Skeletal muscle tissue (tissue), 4 donors: ENCODE measurements around the gene CYP11A1. TPM values are rescaled to one million over a fixed set of nuclear protein-coding genes. Genes with fewer than 3 reads are reported as not detected.

Experiments
- H3K27ac ChIP-seq: one replicate; pipeline ENCODE4 v1.7.0; 2013; ENCODE audit warnings: mild to moderate bottlenecking, low read depth, low read length, inconsistent platforms
- H3K27me3 ChIP-seq, 3 donors: one replicate each; pipeline ENCODE4 v1.7.0; 2013; ENCODE audit warnings: low read length in 3 of 3; ENCODE audit not compliant: control insufficient read depth in 3 of 3, insufficient read depth in 3 of 3
- H3K36me3 ChIP-seq, 3 donors: one replicate each; pipeline ENCODE4 v1.7.0; 2013; ENCODE audit warnings: low read length in 3 of 3; ENCODE audit not compliant: control insufficient read depth in 3 of 3, insufficient read depth in 3 of 3
- H3K4me1 ChIP-seq, 3 donors: one replicate each; pipeline ENCODE4 v1.7.0; 2013; ENCODE audit warnings: low read length in 3 of 3, mild to moderate bottlenecking in 3 of 3; ENCODE audit not compliant: control insufficient read depth in 3 of 3, insufficient read depth in 3 of 3
- H3K4me3 ChIP-seq, 3 donors: one replicate each; pipeline ENCODE4 v1.7.0; 2013; ENCODE audit warnings: low read length in 3 of 3
- H3K9ac ChIP-seq, 3 donors: one replicate each; pipeline ENCODE4 v1.7.0; 2013; ENCODE audit warnings: low read length in 3 of 3, mild to moderate bottlenecking in 3 of 3, moderate library complexity in 2 of 3, low read depth in 1 of 3
- H3K9me3 ChIP-seq, 3 donors: one replicate each; pipeline ENCODE4 v1.7.0; 2013; ENCODE audit warnings: low read length in 3 of 3; ENCODE audit not compliant: control insufficient read depth in 3 of 3
- total RNA-seq: library from RNA; depleted of rRNA; stranded (reverse); fragments of >200 nt; gene quantifications from one replicate; pipeline ENCODE4 v1.2.3, GENCODE V29; 2014
- donor health status: Osteomylitis.

Gene CYP11A1
- 0.52 TPM for total RNA-seq

DNA sequence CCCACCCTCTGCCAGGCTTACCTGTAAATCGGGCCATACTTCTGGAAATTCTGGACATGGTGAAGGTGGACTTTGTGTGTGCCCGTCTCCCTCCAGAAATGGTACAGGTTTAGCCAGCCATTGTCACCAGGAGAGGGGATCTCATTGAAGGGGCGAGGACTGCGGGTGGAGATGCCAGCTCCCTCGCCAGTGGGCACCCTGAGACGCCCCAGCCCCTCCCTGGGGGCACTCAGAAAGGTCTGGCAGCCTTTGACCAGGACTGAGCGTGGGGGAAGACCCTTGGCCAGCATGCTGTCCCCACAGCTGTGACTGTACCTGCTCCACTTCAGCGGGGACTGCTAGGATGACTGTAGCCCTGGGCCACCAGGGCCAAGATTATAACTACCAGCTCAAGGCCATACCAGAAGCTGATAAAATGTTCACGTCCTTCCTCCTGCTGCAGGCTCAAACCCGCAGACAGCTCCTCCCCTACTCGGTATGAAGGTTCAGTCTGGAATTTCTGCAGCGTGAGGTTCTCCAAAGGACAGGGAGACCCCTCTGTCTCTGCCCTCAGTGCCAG is at the start of gene CYP11A1:
CYP11A1 (minus strand) TSS at position 351 of the 559 bp plus-strand sequence; CDS start at position 290, 61 bp downstream.
- peaks cover 0 to 3% (median 3%) of the 10 kb centered on the region in 3 donors for H3K27me3 ChIP-seq
- no peak within 1 kb of the TSS for H3K4me3 ChIP-seq
- H3K4me1 ChIP-seq = peaks cover 6% of the 10 kb centered on the region in 3 donors
- no peaks in the 10 kb centered on the region for H3K9me3 ChIP-seq
- H3K9ac ChIP-seq = no peak within 1 kb of the TSS
- no peaks in the 10 kb centered on the region for H3K36me3 ChIP-seq
- H3K27ac ChIP-seq = no peak within 1 kb of the TSS

GRCh38 chr15:74417225-74417624 is 49.8 kb upstream of the CYP11A1 start:
- Histone ChIP-seq H3K9me3 (no peaks in the 10 kb centered on the region), H3K27me3 (no peaks in the 10 kb centered on the region), H3K9ac (no peak overlapping the region), H3K4me3 (no peak overlapping the region), H3K27ac (no peak overlapping the region), H3K4me1 (peaks cover 10 to 26% (median 23%) of the 10 kb centered on the region in 3 donors), H3K36me3 (peaks cover 0 to 10% (median 0%) of the 10 kb centered on the region in 3 donors)

DNA sequence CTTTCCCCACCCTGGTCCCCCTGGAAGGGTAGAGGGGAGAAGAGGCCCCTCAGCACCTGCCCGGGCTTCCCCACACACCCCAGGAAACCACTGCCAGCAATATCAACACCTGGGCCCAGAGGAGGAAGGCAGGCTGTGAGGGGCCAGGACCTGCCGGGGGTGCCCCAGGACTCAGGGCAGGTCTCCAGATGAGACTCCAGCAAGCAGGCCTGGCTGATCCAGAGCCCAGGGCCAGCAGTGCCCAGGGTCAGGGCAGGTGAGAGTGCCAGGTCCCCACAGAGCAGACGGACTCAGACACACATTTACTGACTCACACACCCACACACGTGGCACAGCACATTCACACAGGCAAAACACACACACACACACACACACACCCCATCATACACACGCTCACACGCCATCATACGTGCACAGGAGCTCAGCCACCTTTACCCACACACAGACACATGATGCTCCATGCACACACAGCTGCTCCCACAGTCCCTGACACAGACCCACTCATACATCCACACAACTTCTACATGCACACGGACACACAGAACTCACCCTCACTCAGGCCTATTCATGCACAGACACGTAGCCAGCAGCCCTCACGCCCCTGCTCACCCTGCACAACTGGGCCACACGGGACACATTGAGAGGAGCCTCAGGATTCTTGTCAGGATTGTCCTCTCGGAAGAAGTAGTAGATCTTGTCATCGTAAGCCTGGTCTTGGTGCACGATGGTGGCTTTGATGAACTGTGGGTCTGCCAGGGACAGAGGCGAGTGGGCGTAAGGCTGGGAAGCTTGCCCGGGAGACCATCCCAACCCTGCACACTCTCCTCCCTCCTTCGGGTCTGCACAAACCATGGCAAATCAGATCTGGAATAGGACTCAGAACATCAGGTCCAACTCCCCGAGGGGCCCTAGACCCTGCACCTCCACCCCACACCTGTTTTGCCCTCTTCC is 48.8 kb upstream of the CYP11A1 start:
- Histone ChIP-seq H3K27ac (no peak overlapping the region), H3K4me3 (no peak overlapping the region), H3K36me3 (peaks cover 0 to 10% (median 0%) of the 10 kb centered on the region in 3 donors), H3K27me3 (no peaks in the 10 kb centered on the region), H3K9ac (no peak overlapping the region), H3K9me3 (no peaks in the 10 kb centered on the region), H3K4me1 (peaks cover 10 to 24% (median 15%) of the 10 kb centered on the region in 3 donors)

DNA sequence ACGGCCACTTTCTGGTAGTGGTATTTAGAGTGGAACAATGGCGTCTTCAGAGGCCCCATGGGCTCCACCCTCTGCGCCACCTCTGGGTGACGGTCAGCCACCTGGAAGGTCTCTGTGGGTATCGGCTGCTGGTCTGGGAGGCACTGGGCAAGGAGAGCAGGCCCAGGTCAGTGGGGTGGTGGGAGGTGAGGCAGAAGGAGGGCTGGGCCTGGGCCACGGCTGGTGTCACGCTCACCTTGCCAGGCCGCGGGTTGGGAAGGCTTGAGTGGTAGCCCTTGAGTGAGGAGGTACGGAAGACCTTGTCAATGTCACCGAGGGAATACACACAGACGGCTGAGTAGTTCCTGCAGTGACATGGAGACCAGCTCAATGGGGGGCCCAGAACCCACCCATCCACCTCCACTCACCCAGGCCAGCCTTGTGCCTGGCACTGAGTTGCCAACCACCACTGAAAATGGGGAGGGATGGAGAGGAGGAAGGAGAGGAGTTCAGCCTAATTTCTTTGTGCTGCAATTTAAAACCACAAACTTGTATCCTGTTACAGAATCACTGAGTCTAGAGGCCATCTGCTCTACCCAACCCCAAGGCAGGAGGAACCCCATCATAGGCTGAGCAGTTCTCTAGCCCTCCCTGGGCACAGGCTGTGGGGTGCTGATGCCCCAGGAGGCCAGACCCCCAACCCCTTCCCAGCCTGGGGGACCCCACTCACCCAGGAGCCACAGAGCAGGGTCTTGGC is 47.3 kb upstream of the CYP11A1 start:
- Histone ChIP-seq H3K9ac (no peak overlapping the region), H3K27ac (no peak overlapping the region), H3K9me3 (no peaks in the 10 kb centered on the region), H3K36me3 (peaks cover 0 to 10% (median 0%) of the 10 kb centered on the region in 3 donors), H3K4me3 (no peak overlapping the region), H3K27me3 (no peaks in the 10 kb centered on the region), H3K4me1 (peaks cover 0 to 9% (median under 1%) of the 10 kb centered on the region in 3 donors)

- H3K9ac ChIP-seq = no peak overlapping the region
- no peaks in the 10 kb centered on the region for H3K27me3 ChIP-seq
- peaks cover 0 to 9% (median 0%) of the 10 kb centered on the region in 3 donors for H3K4me1 ChIP-seq
- no peak overlapping the region for H3K4me3 ChIP-seq
- H3K36me3 ChIP-seq = peaks cover 0 to 10% (median 0%) of the 10 kb centered on the region in 3 donors
- H3K9me3 ChIP-seq = no peaks in the 10 kb centered on the region
- no peak overlapping the region for H3K27ac ChIP-seq
Measured at GRCh38 chr15:74414081-74414580, 46.7 kb upstream of the CYP11A1 start.

DNA sequence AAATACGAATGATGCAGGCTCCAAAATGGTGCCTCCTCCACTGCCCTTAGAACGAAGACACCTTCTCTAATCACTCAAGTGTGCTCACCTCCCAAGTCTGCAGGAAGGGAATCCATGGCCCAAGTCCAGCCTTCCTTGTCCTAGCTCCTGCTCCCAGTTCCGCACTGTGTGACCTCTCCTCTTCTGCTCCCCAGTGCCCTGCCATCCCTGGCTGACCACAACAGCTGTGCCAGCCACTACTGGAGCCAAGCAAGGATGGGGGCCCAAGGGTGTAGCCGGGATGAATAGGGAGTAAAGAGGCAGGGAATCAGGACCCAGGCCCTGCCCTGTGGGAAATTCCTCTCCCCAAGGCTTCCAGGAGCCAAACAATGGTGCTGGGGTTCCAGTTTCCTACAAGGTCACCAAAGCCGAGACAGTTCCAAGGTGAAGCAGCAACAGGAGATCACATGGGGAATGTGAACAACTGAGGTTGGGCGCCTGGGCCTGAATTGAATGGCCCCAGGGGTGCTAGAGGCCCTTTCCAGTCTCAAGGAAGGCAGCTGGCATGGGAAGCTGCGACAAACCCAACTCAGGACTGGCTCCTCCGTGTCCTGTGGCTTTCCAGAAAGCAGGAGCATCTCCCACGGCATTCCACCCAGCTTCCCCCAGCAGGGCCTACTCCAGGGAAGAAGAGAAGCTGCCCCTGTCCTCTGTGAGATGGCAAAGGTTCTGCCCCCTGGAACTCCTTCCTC is 46.1 kb upstream of the CYP11A1 start:
- Histone ChIP-seq H3K4me1 (peaks cover 0 to 9% (median 0%) of the 10 kb centered on the region in 3 donors), H3K4me3 (no peak overlapping the region), H3K27ac (no peak overlapping the region), H3K9me3 (no peaks in the 10 kb centered on the region), H3K36me3 (peaks cover 0 to 10% (median 0%) of the 10 kb centered on the region in 3 donors), H3K9ac (no peak overlapping the region), H3K27me3 (no peaks in the 10 kb centered on the region)

GRCh38 chr15:74412159-74412558 is 44.7 kb upstream of the CYP11A1 start:
- Histone ChIP-seq H3K4me3 (no peak overlapping the region), H3K9me3 (no peaks in the 10 kb centered on the region), H3K27ac (no peak overlapping the region), H3K9ac (no peak overlapping the region), H3K27me3 (peaks cover 0 to under 1% (median 0%) of the 10 kb centered on the region in 3 donors), H3K36me3 (peaks cover 0 to 6% (median 0%) of the 10 kb centered on the region in 3 donors), H3K4me1 (peaks cover 0 to 4% (median 0%) of the 10 kb centered on the region in 3 donors)

- no peak overlapping the region for H3K27ac ChIP-seq
- H3K4me3 ChIP-seq = no peak overlapping the region
- no peak overlapping the region for H3K9ac ChIP-seq
- H3K36me3 ChIP-seq = peaks cover 0 to 6% (median 0%) of the 10 kb centered on the region in 3 donors
- H3K4me1 ChIP-seq = no peaks in the 10 kb centered on the region
- peaks cover 0 to 4% (median 3%) of the 10 kb centered on the region in 3 donors for H3K27me3 ChIP-seq
- no peaks in the 10 kb centered on the region for H3K9me3 ChIP-seq
Measured at GRCh38 chr15:74411686-74412085, 44.2 kb upstream of the CYP11A1 start.

DNA sequence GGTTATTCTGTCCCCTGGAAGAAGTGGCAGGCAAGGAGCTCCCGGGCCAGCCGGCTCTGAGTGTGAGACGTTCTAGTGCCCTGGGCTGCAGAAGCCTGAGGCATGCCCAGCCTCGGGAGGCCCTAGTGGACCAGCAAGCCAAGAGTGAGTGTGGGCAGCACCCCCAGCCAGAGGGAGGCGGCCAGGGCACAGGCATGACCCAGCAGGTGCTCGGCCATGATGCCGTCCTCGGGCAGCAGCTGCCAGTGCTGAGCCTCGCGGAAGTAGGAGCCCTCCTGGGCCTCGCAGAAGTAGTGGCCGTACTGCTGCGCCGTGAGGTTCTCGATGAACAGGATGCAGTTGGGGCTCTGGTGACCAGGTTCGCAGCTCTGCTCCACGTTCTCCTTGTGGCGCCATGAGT is 43.1 kb upstream of the CYP11A1 start:
- peaks cover 0 to 2% (median 0%) of the 10 kb centered on the region in 3 donors for H3K36me3 ChIP-seq
- no peaks in the 10 kb centered on the region for H3K9me3 ChIP-seq
- H3K4me1 ChIP-seq = no peaks in the 10 kb centered on the region
- H3K27me3 ChIP-seq = peaks cover 0 to 5% (median 3%) of the 10 kb centered on the region in 3 donors
- no peak overlapping the region for H3K9ac ChIP-seq
- no peak overlapping the region for H3K4me3 ChIP-seq
- H3K27ac ChIP-seq = no peak overlapping the region
